MM.1S (cell line): ENCODE results near the gene ENTPD2.

Source experiments
- DNase-seq: peaks from one replicate; pipeline ENCODE4 v3.0.0-alpha.2; 2015
- H2AFZ ChIP-seq: fragments of 300-600 bp; sonication (generic); 2 replicates; pipeline ENCODE4 v1.6.0; 2016; ENCODE audit warnings: antibody characterized with exemption, low read length
- H3F3A ChIP-seq: fragments of 300-600 bp; sonication (generic); 2 replicates; pipeline ENCODE4 v1.6.1; 2016; ENCODE audit warnings: mild to moderate bottlenecking, antibody characterized with exemption, low read length, moderate library complexity, mixed read lengths; ENCODE audit not compliant: insufficient read depth
- H3K27ac ChIP-seq: fragments of 300-600 bp; sonication (generic); 2 replicates; pipeline ENCODE4 v1.5.1; 2016; ENCODE audit warnings: mild to moderate bottlenecking, low read length
- H3K27me3 ChIP-seq: fragments of 300-600 bp; sonication (generic); replicated peaks from 2 replicates; pipeline ENCODE4 v1.6.0; 2016; ENCODE audit warnings: low read length; ENCODE audit not compliant: insufficient read depth
- H3K36me3 ChIP-seq: fragments of 300-600 bp; sonication (generic); replicated peaks from 2 replicates; pipeline ENCODE4 v1.6.1; 2016; ENCODE audit warnings: mild to moderate bottlenecking, low read length, mixed read lengths; ENCODE audit not compliant: insufficient read depth
- H3K4me1 ChIP-seq: fragments of 300-600 bp; sonication (generic); 2 replicates; pipeline ENCODE4 v1.6.1; 2016; ENCODE audit warnings: low read length, mixed read lengths
- H3K4me2 ChIP-seq: fragments of 300-600 bp; sonication (generic); 2 replicates; pipeline ENCODE4 v1.6.0; 2016; ENCODE audit warnings: low read depth, low read length
- H3K4me3 ChIP-seq: fragments of 300-600 bp; sonication (generic); 2 replicates; pipeline ENCODE4 v1.5.1; 2016; ENCODE audit warnings: low read length, mixed read lengths
- H3K79me2 ChIP-seq: fragments of 300-600 bp; sonication (generic); 2 replicates; pipeline ENCODE4 v1.6.1; 2016; ENCODE audit warnings: mixed run types, low read length, mixed read lengths
- H3K9ac ChIP-seq: fragments of 300-600 bp; sonication (generic); 2 replicates; pipeline ENCODE4 v1.6.1; 2016; ENCODE audit warnings: low read length, mixed read lengths
- H3K9me2 ChIP-seq: fragments of 300-600 bp; sonication (generic); replicated peaks from 2 replicates; pipeline ENCODE4 v1.6.1; 2016; ENCODE audit warnings: mild to moderate bottlenecking, low read length, mixed read lengths; ENCODE audit not compliant: insufficient read depth
- H3K9me3 ChIP-seq: fragments of 300-600 bp; sonication (generic); replicated peaks from 2 replicates; pipeline ENCODE4 v1.6.1; 2016; ENCODE audit warnings: mild to moderate bottlenecking, low read length, mixed read lengths; ENCODE audit not compliant: insufficient read depth
- H4K20me1 ChIP-seq: fragments of 300-600 bp; sonication (generic); 2 replicates; pipeline ENCODE4 v1.6.1; 2016; ENCODE audit warnings: mild to moderate bottlenecking, low read length, moderate library complexity, mixed read lengths; ENCODE audit not compliant: insufficient read depth
- CTCF ChIP-seq: fragments of 300-600 bp; sonication (generic); IDR thresholded peaks from 2 replicates; pipeline ENCODE4 v1.5.1; 2016; ENCODE audit warnings: antibody characterized with exemption, low read length, mixed read lengths
- EZH2 ChIP-seq: fragments of 300-600 bp; sonication (generic); optimal IDR thresholded peaks from 2 replicates; pipeline ENCODE3; 2017; ENCODE audit warnings: low read depth, mild to moderate bottlenecking, antibody characterized with exemption, low read length, mixed read lengths
- EZH2phosphoT487 ChIP-seq: fragments of 300-600 bp; sonication (generic); IDR thresholded peaks from 2 replicates; pipeline ENCODE4 v1.6.1; 2018; ENCODE audit warnings: antibody characterized with exemption, low read length

ENTPD2 gene

GRCh38 chr9:137009938-137010732 is 43.7 kb downstream of the ENTPD2 start:
- no peak for TF ChIP-seq CTCF
- TF ChIP-seq EZH2, result no peak
- no peak for TF ChIP-seq EZH2phosphoT487
- no peaks in the 10 kb centered on the region for H3K9me2 ChIP-seq
- peaks cover 48% of the 10 kb centered on the region for H3K27me3 ChIP-seq
- H3K9ac ChIP-seq, result no peak overlapping the region
- no peaks in the 10 kb centered on the region for H3F3A ChIP-seq
- H3K9me3 ChIP-seq, result no peaks in the 10 kb centered on the region
- no peaks in the 10 kb centered on the region for H3K79me2 ChIP-seq
- H3K4me2 ChIP-seq, result no peak overlapping the region
- H3K4me3 ChIP-seq, result no peak overlapping the region
- H4K20me1 ChIP-seq, result no peaks in the 10 kb centered on the region
- H3K36me3 ChIP-seq, result no peaks in the 10 kb centered on the region
- no peak overlapping the region for H3K27ac ChIP-seq
- no peak for DNase-seq
- no peak overlapping the region for H2AFZ ChIP-seq
- no peaks in the 10 kb centered on the region for H3K4me1 ChIP-seq

DNA sequence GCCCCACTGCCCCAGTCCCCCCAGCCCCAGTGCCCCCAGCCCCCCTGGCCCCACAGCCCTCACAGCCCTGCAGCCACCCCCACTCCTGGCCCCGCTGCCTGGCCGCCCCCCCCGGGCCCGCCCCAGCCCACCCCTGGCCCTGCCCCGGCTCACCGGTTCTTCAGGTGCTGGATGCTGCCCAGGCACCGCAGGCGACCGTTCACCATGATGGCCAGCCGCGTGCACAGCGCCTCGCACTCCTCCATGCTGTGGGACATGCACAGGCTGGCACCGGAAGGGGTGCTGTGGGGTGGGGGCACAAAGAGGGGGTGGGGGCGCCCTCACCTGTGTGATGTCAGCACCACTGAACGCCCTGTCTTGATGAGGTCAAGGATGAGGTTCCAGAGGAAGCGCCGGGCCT is 44.6 kb downstream of the ENTPD2 start:
- no peaks in the 10 kb centered on the region for H3K36me3 ChIP-seq
- H3K27ac ChIP-seq, result no peak overlapping the region
- no peak overlapping the region for H3K9ac ChIP-seq
- H3F3A ChIP-seq, result no peaks in the 10 kb centered on the region
- H3K4me3 ChIP-seq, result no peak overlapping the region
- TF ChIP-seq EZH2 (no peak), CTCF (no peak)
- no peaks in the 10 kb centered on the region for H4K20me1 ChIP-seq
- H3K9me3 ChIP-seq, result no peaks in the 10 kb centered on the region
- H3K27me3 ChIP-seq, result peaks cover 41% of the 10 kb centered on the region
- no peaks in the 10 kb centered on the region for H3K9me2 ChIP-seq
- H2AFZ ChIP-seq, result no peak overlapping the region
- no peaks in the 10 kb centered on the region for H3K4me1 ChIP-seq
- no peaks in the 10 kb centered on the region for H3K79me2 ChIP-seq
- H3K4me2 ChIP-seq, result no peak overlapping the region
- no peak for DNase-seq

DNA sequence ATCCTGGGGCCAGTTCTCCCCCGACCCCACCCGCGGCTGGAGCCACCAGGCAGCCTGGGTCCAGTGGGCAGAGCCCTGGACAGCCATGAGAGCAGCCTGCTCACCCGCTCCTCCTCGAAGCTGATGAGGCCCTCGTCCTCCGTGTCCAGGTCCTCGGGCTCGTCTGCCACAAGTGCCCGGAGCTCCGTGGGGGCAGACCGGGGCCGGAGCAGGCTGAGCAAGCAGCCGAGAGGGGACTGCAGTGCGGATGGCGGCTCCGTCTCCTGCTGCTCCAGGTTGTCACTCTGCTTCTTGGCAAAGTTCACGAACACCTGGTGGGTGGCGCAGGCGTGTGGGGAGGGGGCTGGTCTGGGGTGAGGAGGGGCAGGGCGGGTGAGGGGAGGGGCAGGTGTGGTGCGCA is 45.5 kb downstream of the ENTPD2 start:
- Histone ChIP-seq H3F3A (no peaks in the 10 kb centered on the region), H3K79me2 (no peaks in the 10 kb centered on the region), H3K4me2 (no peak overlapping the region), H3K36me3 (no peaks in the 10 kb centered on the region), H3K9ac (no peak overlapping the region), H3K4me1 (no peaks in the 10 kb centered on the region), H3K4me3 (no peak overlapping the region), H3K27me3 (peaks cover 39% of the 10 kb centered on the region), H4K20me1 (no peaks in the 10 kb centered on the region), H3K27ac (no peak overlapping the region), H3K9me3 (no peaks in the 10 kb centered on the region), H3K9me2 (no peaks in the 10 kb centered on the region), H2AFZ (no peak overlapping the region)
- no peak for DNase-seq
- TF ChIP-seq CTCF (no peak), EZH2 (no peak), EZH2phosphoT487 (no peak)
